RWPE2 (cell line): ENCODE results near the gene RPGRIP1.

Experiments used
- ATAC-seq: fragments of 200-7000 bp; cut with Tn5 transposase; 3 replicates; pipeline ENCODE4 v1.9.1; 2021; ENCODE audit warnings: low read depth
- DNase-seq: peaks from one replicate; pipeline ENCODE4 v3.0.0-alpha.2; 2020; ENCODE audit warnings: low spot score
- H3K27ac ChIP-seq: fragments of 450-650 bp; 2 replicates; pipeline ENCODE4 v1.5.1; 2017; ENCODE audit warnings: mild to moderate bottlenecking; ENCODE audit not compliant: poor library complexity, severe bottlenecking
- H3K27me3 ChIP-seq: fragments of 250-450 bp; sonication (Bioruptor Pico); 2 replicates; pipeline ENCODE4 v1.5.1; 2021; ENCODE audit warnings: mild to moderate bottlenecking, moderate library complexity; ENCODE audit not compliant: insufficient read depth, poor library complexity, severe bottlenecking
- H3K36me3 ChIP-seq: fragments of 250-450 bp; sonication (Bioruptor Pico); 2 replicates; pipeline ENCODE4 v1.5.1; 2020; ENCODE audit warnings: low read depth, mild to moderate bottlenecking, moderate library complexity
- H3K4me1 ChIP-seq: fragments of 250-450 bp; sonication (Bioruptor Pico); 2 replicates; pipeline ENCODE4 v1.5.1; 2021; ENCODE audit warnings: mild to moderate bottlenecking, moderate library complexity; ENCODE audit not compliant: insufficient read depth, poor library complexity, severe bottlenecking
- H3K4me3 ChIP-seq: fragments of 250-450 bp; sonication (Bioruptor Pico); 2 replicates; pipeline ENCODE4 v1.5.1; 2021; ENCODE audit warnings: mild to moderate bottlenecking, moderate library complexity; ENCODE audit not compliant: severe bottlenecking
- H3K9me3 ChIP-seq: fragments of 250-450 bp; sonication (Bioruptor Pico); 2 replicates; pipeline ENCODE4 v1.5.1; 2021; ENCODE audit warnings: mild to moderate bottlenecking, moderate library complexity; ENCODE audit not compliant: severe bottlenecking
- TF ChIP-seq, protein P1 (sequence below): fragments of 450-650 bp; IDR thresholded peaks from one replicate; pipeline ENCODE4 v1.5.1; 2017; ENCODE audit warnings: mild to moderate bottlenecking, moderate library complexity; ENCODE audit not compliant: poor library complexity, severe bottlenecking

RPGRIP1 gene

GRCh38 chr14:21258005-21258888 lies 21.6 kb upstream of the RPGRIP1 start:
- peaks cover 100% of the 10 kb centered on the region for H3K36me3 ChIP-seq
- no peak overlapping the region for H3K27ac ChIP-seq
- DNase-seq (no peak), ATAC-seq (no peak)
- H3K4me3 ChIP-seq = no peak overlapping the region
- no peaks in the 10 kb centered on the region for H3K9me3 ChIP-seq
- no peaks in the 10 kb centered on the region for H3K27me3 ChIP-seq
- H3K4me1 ChIP-seq = peaks cover 37% of the 10 kb centered on the region
- TF ChIP-seq, protein P1, sequence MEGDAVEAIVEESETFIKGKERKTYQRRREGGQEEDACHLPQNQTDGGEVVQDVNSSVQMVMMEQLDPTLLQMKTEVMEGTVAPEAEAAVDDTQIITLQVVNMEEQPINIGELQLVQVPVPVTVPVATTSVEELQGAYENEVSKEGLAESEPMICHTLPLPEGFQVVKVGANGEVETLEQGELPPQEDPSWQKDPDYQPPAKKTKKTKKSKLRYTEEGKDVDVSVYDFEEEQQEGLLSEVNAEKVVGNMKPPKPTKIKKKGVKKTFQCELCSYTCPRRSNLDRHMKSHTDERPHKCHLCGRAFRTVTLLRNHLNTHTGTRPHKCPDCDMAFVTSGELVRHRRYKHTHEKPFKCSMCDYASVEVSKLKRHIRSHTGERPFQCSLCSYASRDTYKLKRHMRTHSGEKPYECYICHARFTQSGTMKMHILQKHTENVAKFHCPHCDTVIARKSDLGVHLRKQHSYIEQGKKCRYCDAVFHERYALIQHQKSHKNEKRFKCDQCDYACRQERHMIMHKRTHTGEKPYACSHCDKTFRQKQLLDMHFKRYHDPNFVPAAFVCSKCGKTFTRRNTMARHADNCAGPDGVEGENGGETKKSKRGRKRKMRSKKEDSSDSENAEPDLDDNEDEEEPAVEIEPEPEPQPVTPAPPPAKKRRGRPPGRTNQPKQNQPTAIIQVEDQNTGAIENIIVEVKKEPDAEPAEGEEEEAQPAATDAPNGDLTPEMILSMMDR = no peak

DNA sequence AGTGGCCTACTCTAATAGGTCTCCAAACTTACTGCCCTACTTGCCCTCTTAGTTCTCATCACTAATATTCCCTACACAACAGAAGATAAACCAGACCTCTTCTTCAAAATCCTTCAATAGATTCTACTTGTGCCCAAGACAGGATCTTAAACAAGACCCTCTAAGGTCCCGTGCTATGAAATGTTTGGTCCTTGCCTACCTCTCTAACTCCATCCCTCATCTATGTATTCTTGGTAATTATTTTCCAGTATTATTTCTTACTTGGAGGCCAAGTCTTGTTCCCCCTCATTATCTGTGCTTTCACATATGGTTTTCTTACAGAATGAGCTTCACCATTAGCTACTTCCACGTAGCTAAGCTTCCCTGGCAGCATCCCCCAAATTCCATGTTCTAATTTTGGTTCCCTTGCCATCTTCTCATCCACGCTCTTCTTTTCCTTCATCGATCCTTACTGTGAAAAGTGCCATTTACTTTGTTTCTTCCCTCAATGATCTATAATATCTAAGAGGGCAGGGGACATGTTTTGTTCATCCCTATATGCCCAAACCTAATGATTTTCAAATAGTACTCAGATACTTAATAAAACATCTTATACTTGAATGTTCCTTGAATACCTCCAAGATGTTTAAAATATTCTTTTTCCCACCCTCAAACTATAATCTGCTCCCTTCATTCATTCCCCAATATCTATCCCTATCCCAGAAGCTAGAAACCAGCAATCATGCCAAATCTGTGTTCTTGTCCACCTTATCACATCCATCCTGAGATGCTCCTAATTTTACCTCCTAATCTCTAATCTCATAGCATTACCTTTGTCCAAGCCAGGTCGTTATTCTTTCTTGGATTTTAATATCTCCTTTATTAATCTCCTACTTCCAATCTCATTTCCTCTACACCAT lies 20.7 kb upstream of the RPGRIP1 start:
- H3K9me3 ChIP-seq = no peaks in the 10 kb centered on the region
- no peak overlapping the region for H3K4me3 ChIP-seq
- no peak for ATAC-seq
- peaks cover 46% of the 10 kb centered on the region for H3K4me1 ChIP-seq
- DNase-seq = no peak
- no peak overlapping the region for H3K27ac ChIP-seq
- no peaks in the 10 kb centered on the region for H3K27me3 ChIP-seq
- H3K36me3 ChIP-seq = peaks cover 100% of the 10 kb centered on the region
- TF ChIP-seq, protein P1 = no peak

- Histone ChIP-seq H3K27ac (no peak overlapping the region), H3K4me1 (peaks cover 68% of the 10 kb centered on the region), H3K27me3 (no peaks in the 10 kb centered on the region), H3K4me3 (no peak overlapping the region), H3K36me3 (peaks cover 100% of the 10 kb centered on the region), H3K9me3 (no peaks in the 10 kb centered on the region)
- DNase-seq (no peak), ATAC-seq (no peak)
- TF ChIP-seq, protein P1 = no peak
Observed at GRCh38 chr14:21261824-21262223, 18.1 kb upstream of the RPGRIP1 start.

GRCh38 chr14:21262410-21262809 lies 17.5 kb upstream of the RPGRIP1 start:
- Histone ChIP-seq H3K27me3 (no peaks in the 10 kb centered on the region), H3K4me1 (peaks cover 68% of the 10 kb centered on the region), H3K4me3 (no peak overlapping the region), H3K36me3 (peaks cover 100% of the 10 kb centered on the region), H3K9me3 (no peaks in the 10 kb centered on the region), H3K27ac (no peak overlapping the region)
- no peak for DNase-seq
- TF ChIP-seq, protein P1 = no peak
- no peak for ATAC-seq
